HL-60 (cell line): Measurements from ENCODE around the gene ENTPD6.

ENCODE experiments used
- DNase-seq, 2 experiments: peaks; one replicate each; pipeline ENCODE4 v3.0.0-alpha.2; 2010 to 2020; ENCODE audit warnings: low read depth in 1 of 2, low spot score in 1 of 2
- H3K27ac ChIP-seq: fragments of 250-450 bp; sonication (Bioruptor Pico); replicated peaks from 2 replicates; pipeline ENCODE4 v1.5.1; 2020; ENCODE audit warnings: mild to moderate bottlenecking, moderate library complexity
- H3K27me3 ChIP-seq: fragments of 250-450 bp; sonication (Bioruptor Pico); 2 replicates; pipeline ENCODE4 v1.5.1; 2021; ENCODE audit warnings: mild to moderate bottlenecking, moderate library complexity; ENCODE audit not compliant: insufficient read depth, poor library complexity, severe bottlenecking
- H3K4me3 ChIP-seq: replicated peaks from 2 replicates; pipeline ENCODE4 v1.5.1; 2011; ENCODE audit warnings: mild to moderate bottlenecking, control low read depth, low read length; ENCODE audit not compliant: insufficient read depth
- GABPA ChIP-seq: IDR thresholded peaks from 2 replicates; pipeline ENCODE4 v1.6.1; 2012; ENCODE audit warnings: low read depth
- POLR2AphosphoS5 ChIP-seq: IDR thresholded peaks from 2 replicates; pipeline ENCODE4 v1.6.1; 2012; ENCODE audit warnings: low read depth
- SPI1 ChIP-seq: IDR thresholded peaks from 2 replicates; pipeline ENCODE4 v1.6.1; 2012; ENCODE audit warnings: low read depth, mild to moderate bottlenecking, borderline replicate concordance
- TF ChIP-seq, protein P1 (sequence below): IDR thresholded peaks from 2 replicates; pipeline ENCODE4 v1.6.1; 2012; ENCODE audit warnings: low read depth; ENCODE audit not compliant: insufficient replicate concordance
- TF ChIP-seq, protein P2 (sequence below): IDR thresholded peaks from one replicate; pipeline ENCODE4 v1.5.1; 2011; ENCODE audit warnings: low read length, control low read depth, inconsistent platforms; ENCODE audit not compliant: insufficient read depth

The ENTPD6 gene

DNA sequence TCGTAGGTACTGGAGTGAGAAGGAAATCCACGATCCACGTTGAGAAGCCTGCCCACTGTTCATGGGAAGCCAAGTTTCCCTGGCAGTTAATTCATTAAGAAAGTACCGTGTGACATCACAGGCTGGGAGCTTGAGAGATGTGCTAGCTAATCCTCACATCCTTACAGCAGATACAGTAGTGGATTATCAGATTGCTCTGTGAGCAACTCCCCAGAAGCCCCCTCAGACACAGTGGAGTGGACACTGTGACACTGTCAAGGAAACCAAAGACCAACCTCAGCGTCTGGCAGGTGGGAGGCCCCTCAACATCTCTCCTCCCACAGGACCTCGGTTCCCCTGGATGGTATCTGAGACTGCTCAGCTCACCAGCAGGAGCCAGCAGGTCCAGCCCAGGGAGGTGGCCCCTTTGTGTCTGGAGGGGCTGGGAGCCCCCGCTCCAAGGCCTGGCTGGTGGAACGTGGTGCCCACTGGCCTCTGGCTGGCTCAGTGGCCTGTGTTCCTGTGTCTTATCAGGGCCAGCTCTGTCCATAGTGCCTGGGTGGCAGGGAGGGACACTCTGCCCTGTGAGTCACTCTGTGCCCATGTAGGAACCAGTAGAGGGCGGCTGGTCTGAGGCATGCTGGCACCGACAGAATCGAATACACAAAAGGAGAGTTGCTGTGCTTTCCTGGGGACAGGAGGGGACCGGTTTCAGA lies 59.6 kb downstream of the ENTPD6 start:
- Histone ChIP-seq H3K27ac (no peak overlapping the region), H3K27me3 (no peaks in the 10 kb centered on the region), H3K4me3 (no peak overlapping the region)
- DNase-seq: no peak
- TF ChIP-seq, protein P1, sequence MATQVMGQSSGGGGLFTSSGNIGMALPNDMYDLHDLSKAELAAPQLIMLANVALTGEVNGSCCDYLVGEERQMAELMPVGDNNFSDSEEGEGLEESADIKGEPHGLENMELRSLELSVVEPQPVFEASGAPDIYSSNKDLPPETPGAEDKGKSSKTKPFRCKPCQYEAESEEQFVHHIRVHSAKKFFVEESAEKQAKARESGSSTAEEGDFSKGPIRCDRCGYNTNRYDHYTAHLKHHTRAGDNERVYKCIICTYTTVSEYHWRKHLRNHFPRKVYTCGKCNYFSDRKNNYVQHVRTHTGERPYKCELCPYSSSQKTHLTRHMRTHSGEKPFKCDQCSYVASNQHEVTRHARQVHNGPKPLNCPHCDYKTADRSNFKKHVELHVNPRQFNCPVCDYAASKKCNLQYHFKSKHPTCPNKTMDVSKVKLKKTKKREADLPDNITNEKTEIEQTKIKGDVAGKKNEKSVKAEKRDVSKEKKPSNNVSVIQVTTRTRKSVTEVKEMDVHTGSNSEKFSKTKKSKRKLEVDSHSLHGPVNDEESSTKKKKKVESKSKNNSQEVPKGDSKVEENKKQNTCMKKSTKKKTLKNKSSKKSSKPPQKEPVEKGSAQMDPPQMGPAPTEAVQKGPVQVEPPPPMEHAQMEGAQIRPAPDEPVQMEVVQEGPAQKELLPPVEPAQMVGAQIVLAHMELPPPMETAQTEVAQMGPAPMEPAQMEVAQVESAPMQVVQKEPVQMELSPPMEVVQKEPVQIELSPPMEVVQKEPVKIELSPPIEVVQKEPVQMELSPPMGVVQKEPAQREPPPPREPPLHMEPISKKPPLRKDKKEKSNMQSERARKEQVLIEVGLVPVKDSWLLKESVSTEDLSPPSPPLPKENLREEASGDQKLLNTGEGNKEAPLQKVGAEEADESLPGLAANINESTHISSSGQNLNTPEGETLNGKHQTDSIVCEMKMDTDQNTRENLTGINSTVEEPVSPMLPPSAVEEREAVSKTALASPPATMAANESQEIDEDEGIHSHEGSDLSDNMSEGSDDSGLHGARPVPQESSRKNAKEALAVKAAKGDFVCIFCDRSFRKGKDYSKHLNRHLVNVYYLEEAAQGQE: no peak
- TF ChIP-seq POLR2AphosphoS5: no peak
- TF ChIP-seq, protein P2, sequence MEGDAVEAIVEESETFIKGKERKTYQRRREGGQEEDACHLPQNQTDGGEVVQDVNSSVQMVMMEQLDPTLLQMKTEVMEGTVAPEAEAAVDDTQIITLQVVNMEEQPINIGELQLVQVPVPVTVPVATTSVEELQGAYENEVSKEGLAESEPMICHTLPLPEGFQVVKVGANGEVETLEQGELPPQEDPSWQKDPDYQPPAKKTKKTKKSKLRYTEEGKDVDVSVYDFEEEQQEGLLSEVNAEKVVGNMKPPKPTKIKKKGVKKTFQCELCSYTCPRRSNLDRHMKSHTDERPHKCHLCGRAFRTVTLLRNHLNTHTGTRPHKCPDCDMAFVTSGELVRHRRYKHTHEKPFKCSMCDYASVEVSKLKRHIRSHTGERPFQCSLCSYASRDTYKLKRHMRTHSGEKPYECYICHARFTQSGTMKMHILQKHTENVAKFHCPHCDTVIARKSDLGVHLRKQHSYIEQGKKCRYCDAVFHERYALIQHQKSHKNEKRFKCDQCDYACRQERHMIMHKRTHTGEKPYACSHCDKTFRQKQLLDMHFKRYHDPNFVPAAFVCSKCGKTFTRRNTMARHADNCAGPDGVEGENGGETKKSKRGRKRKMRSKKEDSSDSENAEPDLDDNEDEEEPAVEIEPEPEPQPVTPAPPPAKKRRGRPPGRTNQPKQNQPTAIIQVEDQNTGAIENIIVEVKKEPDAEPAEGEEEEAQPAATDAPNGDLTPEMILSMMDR: no peak
- no peak for TF ChIP-seq GABPA
- no peak for TF ChIP-seq SPI1

DNA sequence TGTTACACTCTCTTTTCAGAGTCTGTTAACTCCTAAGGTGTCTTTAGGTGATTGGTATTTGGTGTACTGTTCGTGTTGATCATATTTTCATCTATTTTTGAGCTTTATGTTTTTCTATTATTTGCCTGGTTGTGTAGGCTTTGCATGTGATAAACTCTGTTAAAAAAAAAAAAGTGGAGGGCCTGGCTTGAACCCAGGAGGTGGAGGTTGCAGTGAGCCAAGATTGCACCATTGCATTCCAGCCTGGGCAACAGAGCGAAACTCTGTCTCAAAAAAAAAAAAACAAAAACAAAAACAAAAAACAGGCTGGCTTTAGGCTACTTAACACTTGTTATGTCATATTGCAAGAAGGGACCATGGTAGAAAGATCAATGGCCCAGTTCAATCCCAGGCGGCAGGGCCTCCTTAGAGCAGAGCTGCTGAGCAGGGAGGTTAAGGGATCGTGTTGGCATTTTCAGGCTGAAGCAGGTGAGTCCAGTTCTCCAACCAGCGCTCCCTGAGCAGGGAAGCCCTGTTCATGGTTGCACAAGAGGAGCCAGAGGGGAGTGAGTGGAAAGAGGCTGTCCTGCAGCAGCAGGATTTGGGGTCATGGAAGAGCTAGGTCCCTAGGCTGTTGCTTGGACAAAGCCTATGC lies 60.8 kb downstream of the ENTPD6 start:
- TF ChIP-seq GABPA (no peak), SPI1 (no peak), POLR2AphosphoS5 (no peak)
- TF ChIP-seq, protein P2: no peak
- TF ChIP-seq, protein P1: no peak
- no peak overlapping the region for H3K27ac ChIP-seq

DNA sequence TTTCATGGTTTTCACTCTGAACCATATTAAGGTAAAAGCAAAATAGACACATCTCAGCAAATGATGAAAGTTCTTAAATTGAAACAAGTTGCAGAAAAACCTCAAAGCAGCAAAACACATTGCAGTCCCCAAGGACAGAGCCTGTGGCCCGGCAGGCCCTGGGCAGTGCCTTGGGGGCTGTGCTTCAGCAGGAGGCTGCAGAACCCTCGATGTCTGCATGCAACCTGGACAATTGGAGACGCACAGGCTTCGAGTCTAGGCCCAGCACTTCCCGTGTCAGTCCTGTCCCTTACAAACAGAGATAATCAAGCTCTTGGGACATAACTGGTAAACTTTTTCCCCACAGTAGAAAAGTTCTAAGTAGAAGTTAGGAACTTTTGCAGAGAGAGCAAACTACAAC lies 61.6 kb downstream of the ENTPD6 start:
- no peak for DNase-seq
- H3K4me3 ChIP-seq: no peak overlapping the region
- TF ChIP-seq GABPA: no peak
- no peak for TF ChIP-seq SPI1
- TF ChIP-seq POLR2AphosphoS5: no peak
- TF ChIP-seq, protein P1: no peak
- no peaks in the 10 kb centered on the region for H3K27me3 ChIP-seq
- H3K27ac ChIP-seq: no peak overlapping the region

More for the DNA sequence above, 60.8 kb downstream of the ENTPD6 start:
- Histone ChIP-seq H3K4me3 (no peak overlapping the region), H3K27me3 (no peaks in the 10 kb centered on the region)
- DNase-seq: no peak
